DMS153 treated with DMSO at 0.1 percent for 48 hours (cell line): ENCODE measurements around the gene UBASH3B.
"Not testable (repeated sequence)": the region's sequence is repeated elsewhere in the genome, so short reads cannot be mapped to it uniquely, and the experiment has no call there.

ENCODE experiments used
- DNase-seq: peaks from one replicate; lab custom pipeline; 2025; ENCODE audit not compliant: unreplicated experiment; lab: John Stamatoyannopoulos, UW

The UBASH3B gene

DNA sequence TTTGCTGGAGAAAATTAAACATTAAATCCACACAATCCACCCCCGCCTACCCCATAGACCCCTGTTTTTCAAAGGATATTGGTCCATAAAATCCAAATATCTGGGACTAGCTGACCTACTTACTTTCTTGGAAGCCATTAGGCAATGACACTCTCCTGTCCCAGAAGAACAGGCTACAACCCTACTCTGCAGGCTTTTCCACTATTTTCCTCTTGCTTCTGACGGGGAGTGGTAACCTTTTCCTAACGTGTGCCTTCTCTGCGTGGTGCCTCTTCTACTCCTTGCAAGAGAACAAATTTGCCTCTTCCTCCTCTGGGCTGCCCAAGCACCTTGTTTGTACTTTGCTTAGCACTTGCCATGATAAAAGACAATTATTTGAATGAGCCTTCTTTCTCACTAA is 51.6 kb downstream of the UBASH3B start:
- no peak for DNase-seq

DNA sequence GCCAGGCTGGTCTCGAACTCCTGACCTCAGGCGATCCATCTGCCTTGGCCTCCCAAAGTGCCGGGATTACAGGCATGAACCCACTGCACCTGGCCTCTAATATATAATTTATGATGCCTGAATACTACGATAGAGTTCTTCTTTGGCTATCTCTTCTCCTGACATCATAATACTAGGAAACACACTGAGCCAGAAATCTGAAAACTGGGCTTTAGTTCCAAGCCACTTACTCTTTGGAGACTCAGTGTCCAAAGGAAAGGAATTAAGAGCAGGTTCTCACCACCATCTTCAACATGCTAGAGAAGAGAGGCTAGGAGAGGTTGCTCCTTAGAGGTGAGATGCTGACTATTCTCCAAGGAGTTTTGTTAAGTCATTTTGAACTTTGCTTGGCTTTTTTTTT is 52.4 kb downstream of the UBASH3B start:
- no peak for DNase-seq

DNA sequence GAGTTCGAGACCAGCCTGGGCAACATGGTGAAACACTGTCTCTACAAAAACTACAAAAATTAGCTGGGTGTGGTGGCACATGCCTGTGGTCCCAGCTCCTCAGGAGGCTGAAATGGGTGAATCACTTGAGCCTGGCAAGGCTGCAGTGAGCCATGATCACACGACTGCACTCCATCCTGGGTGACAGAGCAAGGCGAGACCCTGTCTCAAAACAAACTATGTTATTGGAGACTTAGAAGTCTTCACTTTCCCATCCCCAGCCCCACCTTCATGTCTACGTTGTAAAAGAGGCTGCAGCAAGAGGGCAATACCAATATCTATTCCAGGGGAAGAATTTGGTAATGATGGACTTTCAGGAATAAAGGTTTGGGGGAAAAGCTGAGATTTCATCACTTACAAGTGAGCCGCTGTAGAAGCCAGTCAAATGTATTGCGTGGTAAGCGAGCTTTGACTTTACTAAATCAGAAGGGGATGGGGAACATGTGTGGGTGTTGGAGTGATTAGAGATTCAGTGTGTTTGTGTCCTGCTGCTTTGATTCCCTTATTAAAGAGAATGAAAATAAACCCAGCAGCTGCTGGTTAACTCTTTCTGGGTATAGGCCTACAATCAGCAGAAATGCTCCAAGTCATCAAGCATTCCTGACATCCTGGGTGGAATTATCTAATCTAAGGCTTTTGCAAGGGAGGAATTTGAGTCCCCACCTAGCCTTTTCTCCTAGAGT is 53.7 kb downstream of the UBASH3B start:
- DNase-seq, result no peak

DNA sequence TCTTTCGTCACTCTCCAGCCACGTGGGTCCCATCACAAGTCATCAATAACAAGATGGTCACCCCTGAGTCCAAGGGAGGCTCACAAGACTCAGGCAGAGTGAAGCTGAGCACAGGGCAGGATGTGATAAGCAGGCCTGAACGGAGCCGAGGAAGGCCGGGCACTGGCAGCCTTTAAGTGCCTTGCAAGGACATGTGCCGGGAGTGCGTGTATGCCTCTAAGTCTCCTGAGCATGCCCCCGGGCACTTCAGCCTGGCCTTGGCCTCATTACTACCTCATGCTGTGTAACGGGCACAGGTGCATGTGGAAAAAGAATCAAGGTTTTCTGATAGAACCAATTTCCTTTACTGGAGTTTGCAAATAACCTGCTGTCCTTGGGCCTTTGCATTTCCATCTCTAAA is 55.8 kb downstream of the UBASH3B start:
- DNase-seq, result no peak

DNA sequence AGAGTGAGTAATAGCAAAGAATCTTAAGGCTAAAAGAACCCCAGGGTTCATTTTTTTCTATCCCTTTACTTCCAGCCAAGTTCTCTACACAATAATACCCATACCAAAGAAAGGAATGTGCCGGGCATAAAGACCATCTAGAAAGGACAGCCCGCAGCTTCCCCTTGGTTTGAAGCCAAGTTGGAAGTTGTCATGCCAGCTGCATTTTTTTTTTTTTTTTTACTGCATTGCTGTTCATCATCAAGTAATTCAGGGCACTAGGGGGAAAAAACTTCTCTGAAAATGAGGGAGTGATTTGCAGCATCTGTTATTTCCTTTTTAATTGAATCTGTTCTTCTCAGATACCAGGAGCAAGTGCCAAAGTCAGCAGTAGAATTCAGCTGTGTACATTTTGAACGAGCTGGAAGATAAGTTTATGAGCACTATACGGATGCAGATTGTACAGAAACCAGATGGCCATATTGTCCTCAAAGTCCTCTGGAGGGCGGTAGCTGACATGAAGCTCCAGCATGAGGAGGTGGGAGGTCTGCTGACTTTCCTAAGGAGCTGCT is 56.4 kb downstream of the UBASH3B start:
- no peak for DNase-seq

DNA sequence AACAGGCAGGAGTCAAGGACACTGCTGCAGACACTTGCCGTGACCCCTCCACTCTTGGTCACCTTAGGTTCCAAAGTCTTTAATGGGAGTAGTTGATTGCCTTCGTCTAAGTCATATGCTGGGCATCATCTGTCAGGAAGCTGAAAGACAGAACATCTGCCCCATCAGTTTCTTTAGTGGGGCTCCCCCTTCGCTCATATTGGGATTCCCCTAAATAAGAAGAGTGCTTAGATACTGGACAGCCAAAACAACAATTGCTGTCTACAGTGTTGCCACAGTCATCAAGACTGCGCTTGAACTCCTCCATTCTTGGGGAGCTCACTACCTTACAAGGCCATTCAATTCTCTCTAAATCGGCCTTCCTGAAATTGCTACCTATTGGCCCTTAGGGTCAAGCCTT is 58.5 kb downstream of the UBASH3B start:
- no peak for DNase-seq

DNA sequence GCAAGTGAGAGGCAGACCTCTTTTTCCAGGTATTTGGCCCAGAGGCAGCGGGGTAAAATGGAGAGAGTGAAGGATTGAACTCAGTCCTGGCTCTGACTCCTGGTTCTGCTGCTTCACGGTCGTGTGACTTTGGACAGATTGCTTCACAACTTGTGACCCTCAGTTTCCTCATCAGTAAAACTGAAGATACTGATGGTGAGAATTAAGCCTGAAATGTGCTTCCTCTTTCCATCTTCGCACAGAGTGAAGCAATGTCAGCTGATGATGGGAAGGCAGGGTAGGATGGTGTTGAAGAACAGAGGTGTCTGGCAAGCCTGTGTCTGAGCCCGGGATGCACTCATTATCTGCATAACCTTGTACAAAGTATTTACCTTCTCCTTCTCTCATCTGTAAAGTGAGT is 59.0 kb downstream of the UBASH3B start:
- DNase-seq, result no peak

DNA sequence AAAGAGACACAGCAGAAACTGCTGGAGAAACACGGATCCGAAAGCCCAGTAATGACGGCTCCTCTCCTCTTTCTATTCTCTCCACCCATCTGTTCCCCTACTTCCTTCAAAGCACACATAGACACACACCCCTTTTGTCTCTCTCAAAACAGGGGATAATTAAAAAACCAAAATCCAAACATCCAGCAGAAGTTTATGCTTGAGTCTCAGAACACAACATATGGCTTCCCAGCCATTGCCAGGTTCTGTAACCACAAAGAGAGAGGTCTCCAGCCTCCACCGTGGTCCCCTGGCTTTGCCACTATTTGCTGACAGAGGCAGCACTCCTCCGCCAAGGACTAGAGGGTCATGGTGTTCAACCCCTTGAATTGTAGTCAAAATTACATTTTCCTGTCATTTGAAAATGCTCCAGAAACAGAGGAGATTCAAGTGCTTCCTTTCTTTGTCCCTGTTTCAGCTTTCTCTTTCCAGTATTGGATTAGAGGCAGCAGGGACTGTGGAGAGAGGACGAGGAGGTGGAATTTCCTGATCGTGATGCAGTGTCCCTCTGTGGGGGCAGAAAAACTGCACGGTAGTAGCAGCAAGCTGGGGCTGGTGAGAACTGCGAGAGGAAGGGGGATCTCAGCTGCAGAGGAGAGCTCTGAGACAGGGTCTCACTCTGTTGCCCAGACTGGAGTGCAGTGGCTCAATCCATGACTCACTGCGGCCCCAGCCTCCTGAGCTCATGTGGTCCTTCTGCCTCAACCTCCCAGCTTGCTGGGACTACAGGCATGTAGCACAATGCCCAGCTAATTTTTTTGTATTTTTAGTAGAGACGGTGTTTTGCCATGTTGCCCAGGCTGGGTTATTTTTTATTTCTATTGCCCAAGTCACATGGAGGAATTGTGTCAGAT is 60.3 kb downstream of the UBASH3B start:
- DNase-seq, result no peak

DNA sequence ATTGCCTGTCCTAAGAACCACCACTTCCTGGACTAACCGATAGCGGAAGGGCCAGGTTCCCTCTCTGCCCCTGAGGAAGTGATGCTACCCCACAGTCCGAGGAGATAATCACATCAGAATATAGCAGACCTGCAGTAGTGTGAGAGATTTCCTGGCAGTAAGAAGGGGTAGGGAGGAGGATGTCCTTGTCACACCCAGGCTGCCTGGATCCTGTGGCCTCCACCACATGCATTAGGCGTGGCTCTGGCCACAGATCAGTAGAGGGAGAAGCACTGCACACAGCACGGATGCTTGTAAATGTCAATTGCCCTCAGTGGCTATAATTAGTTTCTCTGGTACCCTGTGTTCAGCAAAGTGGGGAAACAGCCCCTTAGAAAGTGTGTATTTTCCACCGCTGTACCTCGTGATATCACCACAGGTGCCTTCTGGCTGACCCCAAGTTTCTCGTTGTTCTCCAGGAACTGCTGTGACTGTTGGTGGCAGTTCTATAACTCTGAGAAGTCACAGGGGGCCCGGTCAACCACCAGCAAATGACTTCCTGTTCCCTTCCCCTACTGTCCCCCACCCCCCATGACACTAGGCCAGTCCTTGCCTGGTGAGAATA is 61.8 kb downstream of the UBASH3B start:
- no peak for DNase-seq

DNA sequence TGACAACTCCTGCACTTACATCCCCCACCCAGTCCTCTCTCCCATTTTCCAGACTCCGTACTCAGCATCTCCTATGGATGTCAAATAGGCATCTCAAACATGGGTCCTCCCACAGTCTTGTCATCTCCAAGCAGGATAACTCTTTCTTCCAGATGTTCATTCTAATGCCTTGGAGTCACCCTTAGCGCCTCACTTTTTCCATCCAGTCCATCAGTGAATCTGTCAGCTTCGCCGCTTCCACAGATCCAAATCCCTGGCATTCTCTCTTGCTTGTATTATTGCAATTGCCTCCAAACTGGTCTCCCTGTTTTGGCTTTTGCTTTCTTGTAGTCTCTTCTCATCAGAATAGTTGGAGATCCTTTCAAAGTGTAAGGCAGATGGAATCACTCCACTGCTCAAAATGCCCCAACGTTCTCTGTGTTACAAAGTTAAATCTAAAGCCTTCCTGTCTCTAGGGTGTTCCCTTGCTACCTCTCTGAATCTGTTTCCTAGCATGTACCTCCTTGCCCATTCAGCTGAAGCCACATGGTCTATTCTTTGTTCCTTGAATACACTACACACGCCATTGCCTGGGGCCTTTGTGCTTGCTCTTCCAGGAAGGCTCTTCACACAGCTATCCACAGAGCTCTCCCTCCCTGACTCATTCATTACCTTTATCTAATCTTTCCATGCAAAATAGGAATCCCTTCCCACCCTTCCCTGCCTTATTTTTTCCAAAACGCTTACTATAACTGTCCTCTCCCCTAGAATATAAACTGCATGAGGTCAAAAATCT is 64.8 kb downstream of the UBASH3B start:
- DNase-seq, result no peak

DNA sequence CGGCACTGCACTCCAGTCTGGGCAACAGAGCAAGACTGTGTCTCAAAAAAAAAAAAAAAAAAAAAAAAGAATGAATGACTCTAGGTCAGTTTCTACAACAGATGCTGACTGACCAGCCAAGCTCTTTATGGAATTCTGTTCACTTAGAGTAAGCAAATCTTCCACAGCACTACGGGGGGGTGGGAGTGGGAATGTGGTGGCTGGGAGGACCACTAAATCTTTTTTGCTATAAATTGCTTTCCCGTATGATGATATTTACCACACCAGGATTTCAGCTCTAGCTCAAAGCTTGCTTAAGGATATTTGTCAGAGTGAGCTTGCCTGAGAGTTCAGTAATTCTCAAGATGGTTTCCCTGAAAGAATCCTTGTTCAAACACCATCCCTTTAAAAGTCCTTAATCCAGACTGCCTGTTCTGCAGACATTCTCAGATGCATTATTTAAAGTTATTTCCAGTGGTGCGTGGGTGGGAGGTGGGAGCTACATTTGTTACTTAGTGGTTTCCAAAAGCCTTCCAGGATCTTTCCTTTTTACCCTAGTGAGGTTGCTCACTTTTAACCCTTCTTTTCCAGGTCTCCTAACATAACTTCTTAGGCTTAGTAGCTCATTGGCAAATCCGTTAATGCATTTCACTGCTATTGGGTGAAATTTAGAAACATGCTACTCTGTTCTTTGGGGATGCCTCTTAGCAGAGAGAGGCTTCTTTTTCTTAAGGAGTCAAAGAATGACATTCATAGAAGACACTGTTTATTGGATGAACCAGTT is 65.9 kb downstream of the UBASH3B start:
- DNase-seq, result no peak

DNA sequence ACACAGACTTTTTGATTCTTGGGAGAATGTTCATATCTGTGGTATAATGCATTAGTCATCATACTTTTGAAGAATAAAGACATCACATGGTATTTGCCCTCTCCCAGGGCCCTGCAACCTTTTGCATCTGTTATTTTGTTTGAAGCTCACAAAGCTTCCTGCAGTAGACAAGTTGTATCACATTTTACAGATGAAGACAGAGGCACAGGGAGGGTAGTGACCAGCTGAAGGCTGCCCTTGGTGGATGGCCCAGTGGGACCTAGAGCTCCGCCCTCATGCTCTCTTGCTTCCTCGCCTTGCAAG is 66.4 kb downstream of the UBASH3B start:
- DNase-seq, result no peak

DNA sequence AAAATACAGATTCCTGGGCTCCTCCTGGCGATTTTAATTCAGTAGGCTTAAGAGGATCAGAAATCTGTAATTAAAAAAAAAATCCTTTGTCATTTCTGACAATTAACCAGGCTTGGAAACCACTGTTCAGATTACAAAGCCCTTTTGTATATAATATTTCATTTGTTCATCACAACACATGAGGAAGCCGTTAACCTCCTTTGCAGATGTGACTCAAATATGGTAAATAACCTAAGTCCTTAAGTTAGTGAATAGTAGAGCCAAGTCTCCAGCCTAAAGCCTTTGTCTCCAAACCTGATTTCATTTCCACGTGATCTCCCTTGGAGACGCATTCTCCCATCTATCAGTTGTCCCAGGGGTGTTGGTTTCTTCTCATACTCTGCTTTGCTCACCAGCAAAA is 67.6 kb downstream of the UBASH3B start:
- DNase-seq, result no peak

DNA sequence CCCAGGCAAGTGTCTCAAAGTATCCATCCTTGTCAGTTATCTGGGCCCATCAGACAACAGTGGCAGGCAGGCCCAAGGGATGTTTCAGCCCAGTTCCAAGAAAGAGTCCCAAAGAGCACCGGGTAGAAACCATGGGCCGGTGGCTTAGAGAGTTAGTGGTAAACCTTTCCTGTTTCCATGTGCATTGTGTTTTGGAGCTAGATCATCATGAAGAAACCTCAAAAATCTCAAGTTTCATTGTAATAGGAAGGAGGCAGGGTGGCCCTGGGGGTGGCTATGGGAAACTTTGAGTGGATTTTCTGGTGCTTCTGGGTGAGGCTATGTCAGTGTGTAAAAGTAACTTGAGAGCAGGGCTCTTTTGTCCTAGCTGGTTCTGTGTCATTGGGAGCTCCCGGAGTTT is 68.1 kb downstream of the UBASH3B start:
- DNase-seq, result no peak

DNA sequence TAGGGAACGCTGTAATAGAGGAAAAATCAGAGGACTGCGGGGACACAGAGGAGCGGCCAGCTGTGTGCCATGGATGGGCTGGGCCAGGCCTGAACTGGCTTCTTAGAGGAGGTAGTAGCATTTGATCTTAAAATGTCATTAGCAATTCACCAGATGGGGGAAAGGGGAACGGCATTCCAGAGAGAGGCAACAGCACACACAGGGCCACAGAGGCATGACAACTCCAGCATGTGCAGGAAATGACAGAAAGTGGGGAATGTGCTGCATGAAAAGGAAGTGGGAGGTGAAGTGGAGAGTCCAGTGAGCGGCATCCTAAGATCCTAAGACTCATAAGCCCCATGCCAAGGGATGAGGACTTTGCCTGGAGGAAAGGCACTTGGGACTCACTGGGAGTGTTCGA is 69.0 kb downstream of the UBASH3B start:
- no peak for DNase-seq

DNA sequence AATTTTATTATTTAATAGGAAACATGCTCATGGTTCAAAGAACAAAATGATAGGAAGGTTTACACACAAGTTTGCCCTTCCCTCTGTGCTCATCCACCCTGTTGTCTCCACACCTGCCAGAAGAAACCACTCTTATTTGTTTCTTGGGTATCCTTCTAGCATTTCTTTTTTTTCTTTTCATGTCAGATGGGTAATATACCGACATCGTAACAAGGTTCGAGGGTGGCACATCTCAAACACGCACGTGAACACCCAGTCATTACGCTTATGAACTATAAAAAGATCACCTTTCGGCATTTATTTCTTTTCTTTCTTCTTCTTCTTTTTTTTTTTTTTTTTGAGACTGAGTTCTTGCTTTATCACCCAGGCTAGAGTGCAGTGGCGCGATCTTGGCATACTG is 70.5 kb downstream of the UBASH3B start:
- DNase-seq, result no peak

DNA sequence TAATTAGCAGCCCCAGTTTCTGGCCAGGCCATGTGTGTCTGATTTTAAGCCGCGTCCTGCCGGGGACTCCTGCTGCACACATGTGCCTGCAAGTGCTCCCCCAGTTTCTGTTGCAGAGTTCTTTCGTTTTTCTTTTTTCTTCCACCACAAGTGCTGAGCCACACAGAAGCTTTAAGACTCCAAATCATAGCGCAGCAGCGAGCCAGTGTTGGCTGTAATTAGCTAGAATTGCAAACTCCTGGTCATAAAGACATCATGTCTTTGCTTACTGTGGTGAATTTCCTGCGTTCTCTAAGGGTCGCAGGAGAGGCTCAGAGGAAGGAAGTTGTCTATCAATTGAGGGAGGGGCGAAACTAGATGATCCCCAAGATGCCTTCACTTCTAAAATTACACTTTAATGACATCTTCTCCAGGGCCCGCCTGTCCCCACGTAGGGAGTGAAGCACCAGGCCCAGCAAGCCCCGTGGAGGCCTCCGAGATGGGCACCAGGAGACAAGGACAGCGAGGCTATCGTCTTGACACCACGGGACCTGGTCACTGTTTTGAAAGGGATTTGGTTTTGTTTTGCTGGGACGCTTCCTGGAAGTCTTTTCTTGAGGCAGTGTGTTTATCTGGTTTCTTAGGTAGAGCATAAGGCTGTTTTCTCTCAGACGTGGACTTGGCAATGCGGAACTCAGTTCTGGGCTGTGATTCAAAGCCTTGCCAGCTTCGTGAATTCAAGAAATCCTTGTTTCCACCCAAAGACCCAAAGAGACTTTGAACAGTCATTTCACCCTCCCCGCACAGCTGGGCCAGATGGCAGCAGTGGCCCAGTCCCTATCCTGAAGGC is 71.8 kb downstream of the UBASH3B start:
- DNase-seq, result no peak

DNA sequence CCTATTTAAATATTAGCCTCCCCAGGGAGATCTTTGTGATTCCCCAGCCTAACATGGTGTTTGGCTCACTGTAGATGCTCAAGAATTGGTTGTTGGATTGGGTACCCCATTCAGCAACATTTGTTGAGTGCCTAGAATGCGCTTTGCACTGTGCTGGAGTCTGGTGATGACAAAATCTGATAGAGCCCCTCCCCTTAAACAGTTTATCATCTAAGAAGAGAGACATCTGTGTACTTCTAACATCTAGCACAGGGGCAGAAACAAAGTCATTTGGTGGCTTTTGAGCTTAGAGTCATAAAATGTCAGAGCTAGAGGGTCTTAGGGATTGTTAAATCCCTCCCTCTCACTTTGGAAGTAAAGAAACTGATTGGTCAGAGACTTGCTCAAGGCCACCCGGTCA is 73.0 kb downstream of the UBASH3B start:
- DNase-seq, result no peak

DNA sequence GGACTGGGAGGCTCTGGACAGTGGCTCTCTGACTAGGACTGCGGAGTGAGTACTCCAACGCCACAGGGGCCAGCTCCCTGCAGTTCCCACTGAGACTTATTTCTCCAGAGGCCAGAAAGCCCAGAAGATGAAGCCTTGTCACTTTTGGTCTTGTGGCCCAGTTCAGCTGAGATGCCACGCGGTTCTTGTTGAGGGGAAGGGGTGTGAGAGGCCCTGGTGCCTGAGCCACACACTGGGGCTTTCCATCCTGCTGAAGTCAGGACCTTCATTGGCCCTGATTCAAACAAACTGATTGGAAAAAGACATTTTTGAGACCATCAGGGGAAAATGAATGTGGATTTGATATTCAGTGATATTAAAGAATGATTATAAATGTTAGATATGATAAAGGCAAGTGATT is 73.6 kb downstream of the UBASH3B start:
- no peak for DNase-seq

DNA sequence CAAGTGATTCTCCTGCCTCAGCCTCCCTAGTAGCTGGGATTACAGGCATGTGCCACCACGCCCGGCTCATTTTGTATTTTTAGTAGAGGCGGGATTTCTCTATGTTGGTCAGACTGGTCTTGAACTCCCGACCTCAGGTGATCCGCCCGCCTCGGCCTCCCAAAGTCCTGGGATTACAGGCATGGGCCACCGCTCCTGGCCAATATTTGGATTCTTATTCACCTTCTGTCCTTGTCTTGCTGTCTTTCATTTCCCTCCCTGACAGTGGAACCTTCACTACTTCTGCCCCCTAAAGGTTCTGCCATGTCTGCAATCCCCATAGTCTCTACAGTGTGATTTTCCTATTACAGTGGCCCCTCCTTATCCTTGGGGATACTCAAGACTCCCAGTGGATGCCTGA is 75.2 kb downstream of the UBASH3B start:
- DNase-seq, result not testable (repeated sequence)
